Stimulated activated effector memory CD8-positive, alpha-beta T cell treated with anti-CD3 and anti-CD28 coated beads, Interleukin-12 subunit alpha, Interleukin-12 subunit beta, amount 100 ng/mL, for 72 hours (primary cell): ENCODE measurements around the gene ANKRD66.
"Not testable (repeated sequence)": the region's sequence is repeated elsewhere in the genome, so short reads cannot be mapped to it uniquely, and the experiment has no call there.

ENCODE experiments used
- ATAC-seq: fragments of 150-1000 bp; cut with Tn5 transposase; 2 replicates; pipeline ENCODE4 v1.10.0; 2021
- DNase-seq, 2 donors: peaks; one replicate each; pipeline ENCODE4 v3.0.0; 2021 to 2022; ENCODE audit warnings: low spot score in 2 of 2
- H3K27ac Mint-ChIP-seq: one replicate; pipeline ENCODE4 v1.8.0; 2022; ENCODE audit warnings: mild to moderate bottlenecking, mixed read lengths
- H3K36me3 Mint-ChIP-seq: one replicate; pipeline ENCODE4 v1.8.0; 2022; ENCODE audit warnings: mild to moderate bottlenecking, mixed read lengths
- H3K4me1 Mint-ChIP-seq: one replicate; pipeline ENCODE4 v1.8.0; 2022; ENCODE audit warnings: mixed read lengths
- H3K4me3 Mint-ChIP-seq: one replicate; pipeline ENCODE4 v1.8.0; 2022; ENCODE audit warnings: mild to moderate bottlenecking, mixed read lengths
- H3K9me3 Mint-ChIP-seq: one replicate; pipeline ENCODE4 v1.8.0; 2022; ENCODE audit warnings: mixed read lengths

The ANKRD66 gene

GRCh38 chr6:46772762-46773161 lies 26.0 kb downstream of the ANKRD66 start:
- H3K4me3 Mint-ChIP-seq = no peak overlapping the region
- H3K36me3 Mint-ChIP-seq = no peaks in the 10 kb centered on the region
- DNase-seq = no peak
- ATAC-seq = no peak
- H3K9me3 Mint-ChIP-seq = no peaks in the 10 kb centered on the region
- no peak overlapping the region for H3K27ac Mint-ChIP-seq
- H3K4me1 Mint-ChIP-seq = no peaks in the 10 kb centered on the region

DNA sequence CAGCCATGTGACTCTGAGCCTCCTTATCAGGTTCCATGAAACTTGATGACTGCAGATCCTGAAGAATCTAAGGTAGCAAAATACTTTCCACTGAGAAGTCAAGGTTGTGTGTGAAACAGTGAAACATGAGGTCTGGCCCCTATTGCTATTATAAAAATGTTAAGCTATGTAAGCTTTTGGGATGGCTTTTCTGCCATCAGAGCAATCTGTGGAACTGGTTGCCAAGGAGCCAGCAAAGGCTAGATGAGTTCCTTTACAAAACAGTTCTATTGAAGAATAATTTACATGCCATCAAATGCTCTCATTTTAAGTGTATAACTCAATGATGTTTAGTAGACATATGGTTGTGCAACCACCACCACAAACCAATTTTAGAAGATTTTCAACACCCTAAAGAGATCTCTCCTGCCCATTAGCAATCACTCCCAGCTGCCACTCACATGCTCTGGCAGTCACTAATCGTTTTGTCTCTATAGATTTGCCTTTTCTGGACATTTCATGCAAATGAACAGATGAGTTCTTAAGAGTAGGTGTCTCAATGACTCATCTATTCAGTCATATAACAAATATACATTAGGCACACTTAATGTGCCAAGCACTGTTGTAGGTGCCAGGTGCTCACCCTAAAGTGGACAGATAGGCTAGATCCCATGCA lies 26.6 kb downstream of the ANKRD66 start:
- Mint-ChIP-seq H3K9me3 (no peaks in the 10 kb centered on the region), H3K4me3 (no peak overlapping the region), H3K4me1 (no peaks in the 10 kb centered on the region), H3K36me3 (no peaks in the 10 kb centered on the region), H3K27ac (no peak overlapping the region)
- ATAC-seq = no peak
- DNase-seq = no peak

- not testable (repeated sequence) for H3K4me1 Mint-ChIP-seq, H3K9me3 Mint-ChIP-seq, H3K4me3 Mint-ChIP-seq, ATAC-seq, H3K36me3 Mint-ChIP-seq, H3K27ac Mint-ChIP-seq, DNase-seq
Observed at GRCh38 chr6:46774736-46775135, 28.0 kb downstream of the ANKRD66 start.

GRCh38 chr6:46776070-46776712 lies 29.5 kb downstream of the ANKRD66 start:
- Mint-ChIP-seq H3K36me3 (no peaks in the 10 kb centered on the region), H3K27ac (no peak overlapping the region), H3K4me3 (no peak overlapping the region), H3K4me1 (no peaks in the 10 kb centered on the region), H3K9me3 (no peaks in the 10 kb centered on the region)
- DNase-seq (no peak), ATAC-seq (no peak)

DNA sequence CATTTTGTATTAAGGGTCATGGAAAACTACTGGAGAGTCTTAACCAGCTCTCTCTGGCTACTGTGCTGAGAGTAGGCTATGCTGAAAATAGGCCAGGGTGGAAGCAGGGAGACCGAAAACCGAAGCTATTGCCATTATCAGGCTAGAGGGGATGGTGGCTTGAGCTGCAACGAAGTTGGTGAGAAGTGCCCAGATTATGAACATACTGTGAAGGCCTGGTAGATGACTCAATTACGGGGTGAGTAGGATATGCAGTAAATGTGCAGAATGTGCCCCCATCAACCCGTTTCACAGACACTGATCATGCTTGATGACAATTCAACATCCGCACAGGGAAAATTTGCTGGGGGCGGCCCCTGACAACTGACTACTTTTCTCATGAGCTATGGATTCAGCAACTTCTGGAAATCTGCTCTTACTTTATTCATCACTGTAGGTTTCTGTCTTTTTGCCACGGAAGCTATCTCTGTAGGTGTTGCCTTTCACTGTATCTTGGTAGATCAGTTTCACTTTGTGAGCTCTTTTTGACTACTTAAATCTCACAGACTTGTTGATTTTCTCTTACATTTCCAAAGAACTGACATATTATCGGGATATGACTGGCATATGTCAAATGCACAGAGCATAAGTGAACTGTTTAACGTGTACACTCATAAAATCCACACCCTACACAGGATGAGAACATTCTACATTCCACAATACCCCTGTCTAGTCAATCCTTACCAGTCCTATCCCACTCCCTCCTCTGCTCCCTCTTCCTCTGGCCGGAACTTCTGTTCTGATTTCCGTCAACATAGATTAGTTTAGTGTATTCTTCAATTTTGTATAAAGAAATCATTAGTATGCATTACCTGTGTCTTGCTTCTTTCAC lies 31.0 kb downstream of the ANKRD66 start:
- DNase-seq (no peak), ATAC-seq (no peak)
- Mint-ChIP-seq H3K4me1 (no peaks in the 10 kb centered on the region), H3K27ac (no peak overlapping the region), H3K4me3 (no peak overlapping the region), H3K36me3 (no peaks in the 10 kb centered on the region), H3K9me3 (no peaks in the 10 kb centered on the region)

DNA sequence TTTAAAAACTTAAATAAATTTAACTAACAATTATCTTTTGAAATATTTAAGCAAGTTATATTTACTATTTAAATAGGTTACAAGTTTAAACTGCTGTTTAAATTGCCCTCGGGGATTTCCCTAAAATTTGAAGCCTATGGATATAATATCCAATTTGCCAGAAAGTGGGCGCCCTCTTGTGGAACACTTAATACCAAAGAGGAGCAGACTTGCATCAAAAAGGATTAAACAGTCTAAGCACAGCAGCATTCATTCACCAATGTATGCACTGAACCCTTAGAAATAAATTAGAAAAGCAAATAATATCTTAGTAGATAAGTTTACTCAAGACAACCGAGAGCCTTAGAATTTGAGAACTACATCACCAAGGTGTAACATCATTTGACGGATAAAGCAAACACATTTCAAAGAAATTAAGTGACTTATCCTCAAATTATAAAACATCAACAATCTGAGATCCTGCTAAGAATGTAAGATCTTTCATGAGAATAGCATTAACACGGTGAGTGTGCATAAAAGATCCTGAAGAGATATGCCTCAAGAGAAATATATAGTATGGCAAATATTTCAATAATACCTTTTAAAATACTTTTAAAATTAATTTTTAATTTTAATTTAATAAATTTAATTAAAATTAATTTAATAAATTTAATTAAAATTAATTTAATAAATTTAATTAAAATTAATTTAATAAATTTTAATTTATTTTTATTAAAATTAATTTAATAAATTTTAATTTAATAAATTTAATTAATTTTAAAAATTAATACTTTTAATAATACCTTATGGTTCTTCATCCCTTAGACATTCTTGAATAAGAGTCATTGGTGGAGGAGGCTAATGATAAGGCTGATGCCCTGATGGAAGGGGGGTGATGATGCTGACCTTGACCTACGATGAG lies 35.0 kb downstream of the ANKRD66 start:
- DNase-seq (no peak), ATAC-seq (no peak)
- Mint-ChIP-seq H3K4me1 (no peaks in the 10 kb centered on the region), H3K36me3 (no peaks in the 10 kb centered on the region), H3K4me3 (no peak overlapping the region), H3K9me3 (no peaks in the 10 kb centered on the region), H3K27ac (no peak overlapping the region)

GRCh38 chr6:46784535-46784934 lies 37.8 kb downstream of the ANKRD66 start:
- Mint-ChIP-seq H3K4me3 (no peak overlapping the region), H3K4me1 (no peaks in the 10 kb centered on the region), H3K27ac (no peak overlapping the region), H3K36me3 (no peaks in the 10 kb centered on the region), H3K9me3 (no peaks in the 10 kb centered on the region)
- ATAC-seq (no peak), DNase-seq (no peak)

DNA sequence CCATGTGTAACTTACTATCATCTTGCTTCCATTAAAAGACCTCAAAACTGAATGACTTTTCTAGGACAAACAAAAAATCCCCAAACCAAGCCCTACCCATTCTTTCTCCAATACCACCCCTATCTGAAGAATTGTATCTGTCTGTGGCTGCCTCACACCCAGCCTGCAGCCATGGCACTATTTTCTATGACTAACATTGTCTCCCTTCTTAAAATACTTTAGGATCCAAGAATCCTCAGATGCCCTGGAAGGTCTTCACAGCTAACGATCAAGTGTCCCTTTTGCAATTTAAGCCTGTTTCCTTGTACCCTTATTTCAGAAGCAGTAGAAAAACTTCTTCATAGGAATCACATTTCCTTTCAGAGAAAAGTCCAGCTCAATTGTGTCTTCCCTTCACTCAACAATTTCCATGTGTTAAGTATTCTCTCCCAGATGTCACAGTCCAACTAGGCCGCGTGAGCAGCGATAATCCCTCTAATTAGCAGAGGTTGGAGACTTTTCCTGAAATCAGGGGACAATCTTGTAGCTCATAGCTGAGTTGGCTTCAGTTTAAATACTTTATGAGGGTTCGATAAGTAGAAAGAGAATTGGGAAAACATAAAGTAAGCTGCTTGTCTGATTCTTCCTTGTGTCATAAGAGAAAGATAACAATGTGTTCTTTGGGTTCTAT lies 41.3 kb downstream of the ANKRD66 start:
- DNase-seq = no peak
- no peaks in the 10 kb centered on the region for H3K36me3 Mint-ChIP-seq

GRCh38 chr6:46788791-46789190 lies 42.1 kb downstream of the ANKRD66 start:
- Mint-ChIP-seq H3K4me1 (no peaks in the 10 kb centered on the region), H3K36me3 (no peaks in the 10 kb centered on the region), H3K4me3 (no peak overlapping the region), H3K27ac (no peak overlapping the region), H3K9me3 (no peaks in the 10 kb centered on the region)
- DNase-seq = no peak
- ATAC-seq = no peak

More for the DNA sequence above, 41.3 kb downstream of the ANKRD66 start:
- ATAC-seq = no peak
- Mint-ChIP-seq H3K27ac (no peak overlapping the region), H3K4me3 (no peak overlapping the region), H3K9me3 (no peaks in the 10 kb centered on the region), H3K4me1 (no peaks in the 10 kb centered on the region)

- Mint-ChIP-seq H3K36me3 (no peaks in the 10 kb centered on the region), H3K9me3 (no peaks in the 10 kb centered on the region), H3K4me3 (no peak overlapping the region), H3K27ac (no peak overlapping the region), H3K4me1 (no peaks in the 10 kb centered on the region)
- no peak for ATAC-seq
- no peak for DNase-seq
Observed at GRCh38 chr6:46789434-46790354, 43.0 kb downstream of the ANKRD66 start.

GRCh38 chr6:46790355-46790874 lies 43.7 kb downstream of the ANKRD66 start:
- no peak overlapping the region for H3K27ac Mint-ChIP-seq
- no peaks in the 10 kb centered on the region for H3K4me1 Mint-ChIP-seq
- no peak overlapping the region for H3K4me3 Mint-ChIP-seq
- ATAC-seq (no peak), DNase-seq (no peak)
- H3K36me3 Mint-ChIP-seq = no peaks in the 10 kb centered on the region
- no peaks in the 10 kb centered on the region for H3K9me3 Mint-ChIP-seq

DNA sequence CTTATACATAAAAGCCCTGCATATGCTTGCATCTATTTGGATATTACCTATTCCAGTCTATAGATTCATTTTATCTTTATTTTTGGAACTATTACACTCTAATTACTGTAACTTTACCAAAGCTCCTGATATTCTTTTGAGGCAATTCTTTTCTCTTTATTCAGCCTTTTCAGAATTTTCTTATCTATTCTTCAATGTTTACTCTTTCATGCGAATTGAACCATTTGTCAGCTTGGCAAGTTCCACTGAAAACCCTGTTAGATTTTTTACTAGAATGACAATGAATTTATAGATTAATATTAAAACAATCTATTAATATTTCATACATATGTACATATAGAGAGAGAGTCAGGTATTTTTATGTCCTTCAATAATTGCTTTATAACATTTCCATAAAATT lies 45.9 kb downstream of the ANKRD66 start:
- Mint-ChIP-seq H3K36me3 (no peaks in the 10 kb centered on the region), H3K27ac (no peak overlapping the region), H3K9me3 (no peaks in the 10 kb centered on the region), H3K4me3 (no peak overlapping the region), H3K4me1 (no peaks in the 10 kb centered on the region)
- no peak for DNase-seq
- no peak for ATAC-seq

- no peak within 1 kb of the TSS for H3K4me3 Mint-ChIP-seq
- H3K4me1 Mint-ChIP-seq = no peaks in the 10 kb centered on the region
- no peak for DNase-seq
- H3K9me3 Mint-ChIP-seq = no peaks in the 10 kb centered on the region
- no peaks in the 10 kb centered on the region for H3K36me3 Mint-ChIP-seq
- no peak for ATAC-seq
- no peak within 1 kb of the TSS for H3K27ac Mint-ChIP-seq
Observed at GRCh38 chr6:46793138-46793537, 46.4 kb downstream of the ANKRD66 start, which contains the start of gene MEP1A. Gene MEP1A, plus strand, starts transcription at chr6:46793389. Its CDS starts 10 bp downstream, at chr6:46793399.
